Ureter (tissue), 1 donor: ENCODE data around the gene DRC3. TPM values are rescaled to one million over a fixed set of nuclear protein-coding genes. Genes with fewer than 3 reads are reported as not detected.
"Not testable (repeated sequence)": the region's sequence is repeated elsewhere in the genome, so short reads cannot be mapped to it uniquely, and the experiment has no call there.

Source experiments
- DNase-seq: peaks from one replicate; pipeline ENCODE4 v3.0.0-alpha.2; 2020; ENCODE audit warnings: low spot score
- total RNA-seq: library from RNA; stranded (reverse); gene quantifications from one replicate; pipeline ENCODE4 v1.2.4, GENCODE V29; 2023
- donor health status: DM: yes; HTN: yes; CAD: no.

DRC3 gene
- total RNA-seq, 1 donor from 2014 or later = 2.0 TPM

- no peak for DNase-seq
Measured at GRCh38 chr17:17993366-17993765, 20.7 kb downstream of the DRC3 start.

GRCh38 chr17:17993852-17994251, 21.2 kb downstream of the DRC3 start:
- no peak for DNase-seq

DNA sequence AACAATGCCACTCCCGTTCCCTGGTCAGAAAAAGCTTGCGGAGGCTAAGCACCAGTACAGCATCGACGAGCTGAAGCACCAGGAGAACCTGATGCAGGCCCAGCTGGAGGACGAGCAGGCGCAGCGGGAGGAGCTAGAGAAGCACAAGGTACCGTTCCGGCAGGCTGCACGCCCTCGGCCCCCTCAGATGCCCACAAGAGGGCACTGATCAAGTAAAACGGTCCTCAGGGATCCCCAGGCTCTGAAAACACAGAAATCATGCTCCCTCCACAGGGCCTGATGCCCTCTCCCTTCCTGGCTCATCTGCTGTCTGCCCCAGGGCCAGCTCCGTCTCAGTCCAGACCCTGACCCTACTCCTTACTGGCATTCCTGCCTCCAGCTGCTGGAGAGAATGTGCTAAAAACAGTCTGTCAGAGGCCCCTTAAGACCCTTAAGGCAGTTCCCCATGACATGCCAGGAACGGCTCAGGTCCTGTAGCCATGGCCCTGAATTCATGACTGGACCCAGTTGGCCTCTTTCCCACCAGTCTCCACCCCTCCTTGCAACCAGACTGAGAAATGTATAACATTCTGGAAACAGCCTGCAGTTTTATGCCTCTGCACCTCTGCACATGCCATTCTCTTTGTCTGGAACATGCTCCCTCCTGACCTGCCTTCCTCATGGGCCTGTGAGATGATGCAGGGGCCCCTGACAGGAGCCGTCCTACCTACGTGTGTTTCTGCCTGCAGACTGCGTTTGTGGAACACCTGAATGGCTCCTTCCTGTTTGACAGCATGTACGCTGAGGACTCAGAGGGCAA, 21.8 kb downstream of the DRC3 start:
- DNase-seq = no peak

- DNase-seq = not testable (repeated sequence)
Measured at GRCh38 chr17:17995887-17996286, 23.2 kb downstream of the DRC3 start.

- no peak for DNase-seq
Measured at GRCh38 chr17:17998934-17999333, 26.3 kb downstream of the DRC3 start.

DNA sequence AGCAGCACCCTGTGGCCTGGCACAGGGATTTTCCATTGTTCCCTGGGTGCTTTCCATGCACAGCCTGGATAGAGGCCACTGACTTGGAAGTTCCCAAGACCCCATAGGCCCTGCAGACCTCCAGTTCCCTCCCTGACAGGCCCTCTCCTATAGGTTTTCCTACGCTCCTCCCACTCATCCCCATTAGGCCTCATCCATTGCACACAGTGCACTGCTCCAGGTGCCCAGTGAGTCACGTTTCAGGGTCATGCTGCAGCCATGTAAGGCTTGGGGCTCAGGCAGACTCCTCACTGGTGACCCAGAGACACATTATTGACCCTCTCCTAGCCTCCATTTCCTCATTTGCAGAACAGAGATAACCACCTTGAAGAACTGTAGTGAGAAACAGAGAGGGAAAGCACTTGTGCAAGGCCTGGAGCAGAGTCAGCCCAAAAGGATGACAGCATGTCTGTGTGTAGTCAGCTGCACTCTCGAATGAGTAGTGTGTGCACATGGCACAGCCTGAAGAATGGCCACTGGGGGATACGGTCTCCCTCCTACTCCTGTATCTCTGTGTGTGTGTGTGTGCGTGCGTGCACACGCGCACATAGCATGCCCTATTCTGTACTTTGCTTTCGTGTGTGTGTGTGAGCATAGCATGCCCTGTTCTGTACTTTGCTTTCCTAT, 26.8 kb downstream of the DRC3 start:
- no peak for DNase-seq

- no peak for DNase-seq
Measured at GRCh38 chr17:18000030-18000408, 27.4 kb downstream of the DRC3 start.

- DNase-seq = no peak
Measured at GRCh38 chr17:18002171-18002570, 29.5 kb downstream of the DRC3 start.

GRCh38 chr17:18004345-18004744, 31.7 kb downstream of the DRC3 start:
- DNase-seq = no peak

GRCh38 chr17:18004884-18005305, 32.2 kb downstream of the DRC3 start:
- no peak for DNase-seq

DNA sequence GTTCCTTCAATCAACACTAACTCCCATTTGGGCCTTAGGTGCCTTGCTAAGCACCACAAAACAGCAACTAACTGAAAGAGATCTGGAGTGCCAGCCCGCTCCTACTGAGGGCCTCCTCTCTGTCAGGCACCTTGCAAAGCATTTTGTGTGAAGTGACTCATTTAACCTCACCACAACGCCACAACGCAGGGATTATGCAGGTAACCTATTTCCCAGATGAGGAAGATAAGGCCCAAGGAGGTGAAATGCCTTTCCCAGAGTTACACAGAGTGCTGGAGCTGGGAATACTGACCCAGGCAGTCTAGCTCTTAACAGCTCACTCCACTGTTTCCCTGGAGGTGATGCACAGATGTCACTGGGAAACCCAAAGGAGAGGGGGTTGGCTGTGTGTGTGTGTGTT, 32.8 kb downstream of the DRC3 start:
- DNase-seq = no peak

- no peak for DNase-seq
Measured at GRCh38 chr17:18006495-18007239, 34.0 kb downstream of the DRC3 start.

- no peak for DNase-seq
Measured at GRCh38 chr17:18008496-18009268, 36.0 kb downstream of the DRC3 start.

GRCh38 chr17:18009609-18010420, 37.2 kb downstream of the DRC3 start:
- no peak for DNase-seq

- DNase-seq = no peak
Measured at GRCh38 chr17:18011286-18011685, 38.6 kb downstream of the DRC3 start.

DNA sequence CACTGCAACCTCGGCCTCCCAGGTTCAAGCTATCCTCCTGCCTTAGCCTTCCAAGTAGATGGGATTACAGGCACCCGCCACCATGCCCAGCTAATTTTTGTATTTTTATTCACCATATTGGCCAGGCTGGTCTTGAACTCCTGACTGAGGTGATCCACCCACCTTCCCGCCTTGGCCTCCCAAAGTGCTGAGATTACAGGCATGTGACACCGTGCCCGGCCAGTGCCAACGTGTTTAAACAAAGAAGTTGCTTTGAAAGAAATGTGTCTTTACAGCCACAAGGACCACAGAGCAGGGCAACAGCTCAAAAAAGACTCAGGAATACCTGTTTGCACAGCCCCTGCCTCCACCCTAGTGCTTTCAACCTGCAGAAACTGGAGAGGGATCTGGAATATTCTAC, 41.3 kb downstream of the DRC3 start:
- DNase-seq = no peak

DNA sequence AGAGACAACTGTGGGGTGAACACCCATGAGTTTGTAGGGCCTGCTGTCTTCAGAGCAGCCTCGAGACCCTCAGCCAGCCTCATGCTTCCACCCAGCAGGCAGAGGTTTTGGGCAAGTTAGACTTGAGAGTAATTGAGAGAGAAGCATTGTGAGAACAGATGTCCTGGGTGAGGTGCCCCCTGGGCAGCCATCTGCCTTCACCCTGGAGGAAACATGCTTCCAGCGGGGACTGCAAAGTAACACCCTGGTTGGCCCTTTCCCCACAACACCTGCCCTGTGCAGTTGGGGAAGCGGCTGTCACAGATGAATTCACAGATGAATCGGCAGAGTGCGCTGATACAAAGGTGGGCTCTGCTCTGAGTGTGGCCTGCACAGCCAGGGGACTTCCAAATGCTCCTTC, 42.9 kb downstream of the DRC3 start:
- DNase-seq = no peak

DNA sequence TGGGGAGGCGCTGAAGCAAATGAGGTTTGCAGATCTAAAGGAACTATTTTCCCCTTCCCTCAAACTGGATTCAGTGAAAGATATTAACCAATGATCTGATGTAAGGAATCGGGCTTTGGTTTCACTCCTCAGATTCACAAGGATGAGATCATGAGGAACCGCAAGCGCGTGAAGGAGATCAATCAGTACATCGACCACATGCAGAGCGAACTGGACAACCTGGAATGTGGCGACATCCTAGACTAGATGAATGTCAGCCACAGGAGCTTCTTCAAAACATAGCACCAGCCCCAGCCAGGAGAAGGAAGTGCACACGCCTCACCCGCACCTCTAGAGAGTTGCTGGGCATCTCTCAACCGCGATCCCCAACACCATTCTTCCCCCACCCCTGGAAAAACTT, 43.8 kb downstream of the DRC3 start:
- no peak for DNase-seq

DNA sequence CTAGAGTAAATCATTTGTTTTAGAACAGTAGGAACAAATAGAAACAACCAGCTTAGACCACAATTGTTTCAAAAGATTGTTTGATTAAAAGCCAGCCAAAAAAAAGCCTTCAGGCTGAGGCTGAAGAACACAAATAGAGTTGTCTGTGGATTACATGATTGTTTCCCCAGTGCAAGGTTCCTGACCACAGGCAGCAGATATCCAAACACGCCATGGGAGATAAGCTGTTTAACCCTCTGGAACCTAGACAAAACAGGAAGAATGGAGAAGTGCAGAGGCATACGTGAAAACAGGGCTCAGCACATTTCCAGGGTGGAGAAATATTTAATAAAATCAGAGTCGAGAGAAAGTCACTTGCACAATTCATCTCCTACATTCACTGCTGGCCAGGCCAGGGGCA, 45.3 kb downstream of the DRC3 start:
- DNase-seq = no peak

DNA sequence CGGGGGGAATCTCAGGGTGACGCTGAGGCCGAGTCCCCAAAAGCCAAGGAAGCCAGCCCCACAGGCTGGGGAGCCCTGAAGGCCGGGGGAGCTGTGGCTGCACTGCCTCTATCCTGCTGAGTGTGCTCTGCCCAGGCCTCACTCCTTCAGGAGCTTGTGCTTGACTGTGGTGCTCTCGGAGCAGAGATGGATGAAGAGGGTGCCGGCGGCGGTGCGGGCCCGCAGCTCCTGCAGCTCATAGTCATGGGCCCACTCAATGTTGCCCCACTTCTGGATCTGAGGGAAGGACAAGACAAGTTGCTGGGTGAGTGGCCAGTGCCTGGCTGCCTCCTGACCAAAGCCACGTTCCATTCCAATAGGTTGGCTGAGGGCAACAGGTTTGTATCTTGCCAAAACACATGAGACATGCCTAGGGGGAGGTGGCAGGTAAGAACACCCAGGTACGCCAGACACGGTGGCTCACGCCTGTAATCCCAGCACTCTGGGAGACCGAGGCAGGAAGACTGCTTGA, 45.8 kb downstream of the DRC3 start:
- no peak for DNase-seq

DNA sequence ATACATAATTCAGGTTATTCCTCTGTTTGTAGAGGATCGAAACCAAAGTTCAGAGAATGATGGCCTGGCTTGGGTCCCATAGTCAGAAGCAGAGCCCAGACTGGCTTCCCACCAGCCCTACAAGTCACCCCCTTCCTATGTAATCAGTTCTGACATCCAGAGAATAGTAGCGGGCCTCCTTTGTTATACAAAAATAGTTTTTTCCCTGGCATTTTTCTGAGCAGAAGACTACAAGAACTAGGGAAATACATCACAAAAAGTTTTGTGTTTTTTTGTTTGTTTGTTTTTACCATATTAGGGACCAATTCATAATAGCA, 47.1 kb downstream of the DRC3 start:
- DNase-seq = no peak
